Common myeloid progenitor, CD34-positive (primary cell): ENCODE data around the gene GTF3C1.
A peak's percentile ranks its signal among the peaks of the same experiment; 100 is the strongest.
"Not testable (repeated sequence)": the region's sequence is repeated elsewhere in the genome, so short reads cannot be mapped to it uniquely, and the experiment has no call there.

Experiments
- CTCF ChIA-PET: fragments of 350-600 bp; sonication (Branson Sonifier 250); formaldehyde crosslinking; loops from one replicate; lab custom pipeline; 2021; ENCODE audit warnings: antibody characterized with exemption; lab: Charles Lee
- POLR2A ChIA-PET: fragments of 350-600 bp; sonication (Branson Sonifier 250); formaldehyde crosslinking; loops from one replicate; lab custom pipeline; 2021; ENCODE audit warnings: antibody characterized with exemption; lab: Charles Lee
- DNase-seq, 3 donors: peaks; one replicate each; pipeline versions ENCODE4 v3.0.0 to v3.0.0-alpha.2; 2013
- H3K27ac ChIP-seq, 2 experiments: 1 replicate in 1 of 2; 2 replicates in 1 of 2; pipeline ENCODE4 v1.7.0; 2013; ENCODE audit warnings: inconsistent platforms in 2 of 2, low read length in 2 of 2, mild to moderate bottlenecking in 2 of 2, low read depth in 1 of 2, moderate library complexity in 1 of 2; ENCODE audit not compliant: severe bottlenecking in 2 of 2, insufficient read depth in 1 of 2, poor library complexity in 1 of 2
- H3K27me3 ChIP-seq, 5 experiments: replicated peaks in 2 of 5; 1 replicate in 3 of 5; 2 replicates in 2 of 5; pipeline versions ENCODE4 v1.6.1 to v1.7.0; 2013; ENCODE audit warnings: low read length in 4 of 5, mild to moderate bottlenecking in 2 of 5, moderate library complexity in 2 of 5, inconsistent platforms in 1 of 5; ENCODE audit not compliant: insufficient read depth in 5 of 5, control insufficient read depth in 4 of 5
- H3K36me3 ChIP-seq, 4 experiments: 1 replicate in 2 of 4; 2 replicates in 2 of 4; pipeline versions ENCODE4 v1.6.1 to v1.7.0; 2013; ENCODE audit warnings: low read length in 3 of 4, control low read depth in 1 of 4, mild to moderate bottlenecking in 1 of 4; ENCODE audit not compliant: control insufficient read depth in 4 of 4, insufficient read depth in 4 of 4
- H3K4me1 ChIP-seq, 4 experiments: 1 replicate in 3 of 4; 2 replicates in 1 of 4; pipeline versions ENCODE4 v1.6.1 to v1.7.1; 2013; ENCODE audit warnings: low read length in 3 of 4, mild to moderate bottlenecking in 3 of 4, control low read depth in 1 of 4, inconsistent platforms in 1 of 4, moderate library complexity in 1 of 4; ENCODE audit not compliant: control insufficient read depth in 4 of 4, insufficient read depth in 4 of 4; ENCODE audit errors: control extremely low read depth in 1 of 4
- H3K4me3 ChIP-seq, 7 experiments: 1 replicate in 4 of 7; 2 replicates in 3 of 7; pipeline versions ENCODE4 v1.5.1 to v1.7.0; 2013; ENCODE audit warnings: mild to moderate bottlenecking in 7 of 7, low read length in 6 of 7, moderate library complexity in 6 of 7, inconsistent platforms in 2 of 7, low read depth in 2 of 7, control low read depth in 1 of 7; ENCODE audit not compliant: insufficient read depth in 4 of 7, control insufficient read depth in 1 of 7; ENCODE audit errors: extremely low read depth in 1 of 7
- H3K9me3 ChIP-seq, 5 experiments: 1 replicate in 4 of 5; 2 replicates in 1 of 5; pipeline versions ENCODE4 v1.6.1 to v1.7.1; 2013; ENCODE audit warnings: low read length in 4 of 5, mild to moderate bottlenecking in 2 of 5, inconsistent platforms in 1 of 5, low read depth in 1 of 5, moderate library complexity in 1 of 5; ENCODE audit not compliant: control insufficient read depth in 4 of 5, insufficient read depth in 2 of 5; ENCODE audit errors: control extremely low read depth in 1 of 5
- WGBS: methylation state at CpG from one replicate; pipeline ENCODE4 v1.1.5; 2013; ENCODE audit not compliant: insufficient coverage; 5-methylcytosine and 5-hydroxymethylcytosine counted together

GTF3C1 gene

GRCh38 chr16:27436065-27436464 is 113.6 kb downstream of the GTF3C1 start:
- ChIA-PET CTCF (interaction anchor here (1.1 to 12.6 kb wide), 4 partner anchors 8 to 201 kb away, joined by 3 to 91 read pairs (median 5); no protein-coding TSS in a partner anchor), POLR2A (no interaction called here)
- peaks cover 0 to 2% (median 0%) of the 10 kb centered on the region in 5 experiments for H3K27me3 ChIP-seq
- no peak overlapping the region for H3K27ac ChIP-seq
- H3K4me1 ChIP-seq = peaks cover 2 to 39% (median 31%) of the 10 kb centered on the region in 4 experiments
- 100% methylated on average over 7 of the region's 8 CpGs for WGBS
- peaks cover 0 to 14% (median 0%) of the 10 kb centered on the region in 4 experiments for H3K36me3 ChIP-seq
- no peak overlapping the region for H3K4me3 ChIP-seq
- DNase-seq = no peak
- H3K9me3 ChIP-seq = no peaks in the 10 kb centered on the region

- CTCF ChIA-PET = interaction anchor here (4.5 to 12.6 kb wide), 2 partner anchors 11 to 17 kb away, joined by 30 to 91 read pairs; no protein-coding TSS in a partner anchor
- peaks cover 2 to 47% (median 40%) of the 10 kb centered on the region in 4 experiments for H3K4me1 ChIP-seq
- H3K9me3 ChIP-seq, H3K4me3 ChIP-seq, POLR2A ChIA-PET, DNase-seq, H3K27me3 ChIP-seq, H3K27ac ChIP-seq: not testable (repeated sequence)
- WGBS = no CpG with 5 or more reads among the region's 5 CpGs
- H3K36me3 ChIP-seq = peaks cover 0 to 14% (median 0%) of the 10 kb centered on the region in 4 experiments
Observed at GRCh38 chr16:27435146-27435545, 114.6 kb downstream of the GTF3C1 start.

GRCh38 chr16:27434141-27435051 is 115.3 kb downstream of the GTF3C1 start:
- peaks cover 2 to 49% (median 41%) of the 10 kb centered on the region in 4 experiments for H3K4me1 ChIP-seq
- H3K4me3 ChIP-seq = no peak overlapping the region
- H3K9me3 ChIP-seq = no peaks in the 10 kb centered on the region
- H3K36me3 ChIP-seq = peaks cover 0 to 12% (median 0%) of the 10 kb centered on the region in 4 experiments
- 95% methylated on average over 13 of the region's 16 CpGs for WGBS
- no peak for DNase-seq
- H3K27me3 ChIP-seq = peaks cover 0 to 2% (median 0%) of the 10 kb centered on the region in 5 experiments
- ChIA-PET CTCF (interaction anchor here (0.9 to 12.6 kb wide), 5 partner anchors 9 to 263 kb away, joined by 3 to 91 read pairs (median 6); no protein-coding TSS in a partner anchor), POLR2A (no interaction called here)
- no peak overlapping the region for H3K27ac ChIP-seq

GRCh38 chr16:27433636-27434035 is 116.1 kb downstream of the GTF3C1 start:
- Histone ChIP-seq H3K27me3 (peaks cover 0 to 2% (median 0%) of the 10 kb centered on the region in 5 experiments), H3K36me3 (peaks cover 0 to 6% (median 0%) of the 10 kb centered on the region in 4 experiments), H3K4me3 (no peak overlapping the region), H3K4me1 (peaks cover 2 to 53% (median 37%) of the 10 kb centered on the region in 4 experiments), H3K9me3 (no peaks in the 10 kb centered on the region), H3K27ac (no peak overlapping the region)
- ChIA-PET CTCF (interaction anchor here (0.9 to 12.6 kb wide), 7 partner anchors 9 to 263 kb away, joined by 3 to 91 read pairs (median 6); partner anchors contain the start of gene IL21R), POLR2A (interaction anchor here (1.9 kb wide), 1 partner anchor 17 kb away, joined by 11 read pairs; no protein-coding TSS in a partner anchor)
- WGBS = 57% methylated on average over 7 of the region's 8 CpGs
- no peak for DNase-seq

- H3K36me3 ChIP-seq, H3K9me3 ChIP-seq, H3K27ac ChIP-seq, H3K4me3 ChIP-seq, H3K27me3 ChIP-seq: not testable (repeated sequence)
- POLR2A ChIA-PET = interaction anchor here (1.2 to 1.9 kb wide), 2 partner anchors 17 to 22 kb away, joined by 4 to 11 read pairs; no protein-coding TSS in a partner anchor
- peak in 1 of 3 donors; percentile 39 for DNase-seq
- peaks cover 2 to 55% (median 41%) of the 10 kb centered on the region in 4 experiments for H3K4me1 ChIP-seq
- CTCF ChIA-PET = interaction anchor here (0.7 to 12.6 kb wide), 7 partner anchors 8 to 262 kb away, joined by 3 to 91 read pairs (median 6); partner anchors contain the start of gene IL21R
- WGBS = 39% methylated on average over 3 of the region's 5 CpGs
Observed at GRCh38 chr16:27433191-27433590, 116.5 kb downstream of the GTF3C1 start.

- ChIA-PET CTCF (interaction anchor here (0.7 to 12.6 kb wide), 10 partner anchors 8 to 261 kb away, joined by 3 to 91 read pairs (median 6); partner anchors contain the start of gene IL21R), POLR2A (interaction anchor here (1.2 to 2.9 kb wide), 3 partner anchors 18 to 31 kb away, joined by 4 to 28 read pairs (median 11); partner anchors contain the start of gene IL21R)
- 20% methylated on average over 6 of the region's 6 CpGs for WGBS
- Histone ChIP-seq H3K4me3 (no peak overlapping the region), H3K36me3 (peaks cover 0 to 6% (median 0%) of the 10 kb centered on the region in 4 experiments), H3K4me1 (peaks cover 2 to 59% (median 41%) of the 10 kb centered on the region in 4 experiments), H3K27me3 (peaks cover 0 to 2% (median 0%) of the 10 kb centered on the region in 5 experiments), H3K9me3 (no peaks in the 10 kb centered on the region), H3K27ac (no peak overlapping the region)
- peak in 2 of 3 donors; percentile 58 to 72 for DNase-seq
Observed at GRCh38 chr16:27432558-27432957, 117.2 kb downstream of the GTF3C1 start.
